ENCODE results near the gene PTPRQ. TPM values are rescaled to one million over a fixed set of nuclear protein-coding genes. Genes with fewer than 3 reads are reported as not detected.

Gene PTPRQ
- polyA plus RNA-seq, 1 donor (not counting 4 experiments of a cell fraction or from before 2014, with no cell fraction given): 0.01 TPM

DNA sequence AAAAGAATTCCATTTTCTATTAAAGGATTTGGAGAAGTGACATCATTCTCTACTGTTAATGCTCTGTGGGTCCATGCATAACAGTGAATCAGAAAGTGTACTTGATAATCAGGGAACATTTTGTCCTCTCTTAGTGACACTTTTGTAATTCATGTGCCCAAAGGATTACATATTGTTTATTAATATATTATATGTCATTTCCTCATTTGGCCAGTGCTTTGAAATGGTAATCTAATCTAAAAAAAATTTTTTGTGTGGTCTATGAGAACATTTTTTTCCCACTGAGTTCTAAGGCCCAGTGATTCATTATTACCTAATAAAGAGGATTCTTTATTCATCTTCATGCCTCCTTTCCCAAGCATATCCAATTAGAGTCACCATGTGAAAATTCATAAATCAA is 183.7 kb downstream of the PTPRQ start:
- H2AFZ ChIP-seq (ENCODE audit: control insufficient read depth, low read length): no peak overlapping the region
- no peaks in the 10 kb centered on the region for H4K20me1 ChIP-seq (ENCODE audit: control insufficient read depth, extremely low read depth, insufficient read depth, low read length)
- DNase-seq (ENCODE audit: low read depth, low spot score) (no peak), FAIRE-seq (no peak)
- no peaks in the 10 kb centered on the region for H3K9me1 ChIP-seq (ENCODE audit: control insufficient read depth, extremely low read depth, insufficient read depth, low read length)
- H3K4me3 ChIP-seq (ENCODE audit: control insufficient read depth in 2 of 3, extremely low read depth in 1 of 3, insufficient read depth in 2 of 3, low read depth in 1 of 3, low read length in 3 of 3): no peak overlapping the region
- no peaks in the 10 kb centered on the region for H3K9me3 ChIP-seq (ENCODE audit: control insufficient read depth, low read depth, low read length)
- H3K27ac ChIP-seq (ENCODE audit: control insufficient read depth, insufficient read depth, low read length): no peak overlapping the region
- TF ChIP-seq EZH2 (IDR thresholded peaks at IDR 0.05; ENCODE audit: low read length): no peak
- TF ChIP-seq, protein P1, sequence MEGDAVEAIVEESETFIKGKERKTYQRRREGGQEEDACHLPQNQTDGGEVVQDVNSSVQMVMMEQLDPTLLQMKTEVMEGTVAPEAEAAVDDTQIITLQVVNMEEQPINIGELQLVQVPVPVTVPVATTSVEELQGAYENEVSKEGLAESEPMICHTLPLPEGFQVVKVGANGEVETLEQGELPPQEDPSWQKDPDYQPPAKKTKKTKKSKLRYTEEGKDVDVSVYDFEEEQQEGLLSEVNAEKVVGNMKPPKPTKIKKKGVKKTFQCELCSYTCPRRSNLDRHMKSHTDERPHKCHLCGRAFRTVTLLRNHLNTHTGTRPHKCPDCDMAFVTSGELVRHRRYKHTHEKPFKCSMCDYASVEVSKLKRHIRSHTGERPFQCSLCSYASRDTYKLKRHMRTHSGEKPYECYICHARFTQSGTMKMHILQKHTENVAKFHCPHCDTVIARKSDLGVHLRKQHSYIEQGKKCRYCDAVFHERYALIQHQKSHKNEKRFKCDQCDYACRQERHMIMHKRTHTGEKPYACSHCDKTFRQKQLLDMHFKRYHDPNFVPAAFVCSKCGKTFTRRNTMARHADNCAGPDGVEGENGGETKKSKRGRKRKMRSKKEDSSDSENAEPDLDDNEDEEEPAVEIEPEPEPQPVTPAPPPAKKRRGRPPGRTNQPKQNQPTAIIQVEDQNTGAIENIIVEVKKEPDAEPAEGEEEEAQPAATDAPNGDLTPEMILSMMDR (optimal IDR thresholded peaks at IDR 0.05 in 1 of 3, IDR thresholded peaks at IDR 0.05 in 1 of 3, conservative IDR thresholded peaks at IDR 0.05 in 1 of 3; ENCODE audit: extremely low read depth in 1 of 3, insufficient read depth in 2 of 3, low read length in 3 of 3): no peak
- no peaks in the 10 kb centered on the region for H3K27me3 ChIP-seq (ENCODE audit: control insufficient read depth, extremely low read depth, insufficient read depth, low read length)
- no peak overlapping the region for H3K4me2 ChIP-seq (ENCODE audit: control insufficient read depth, extremely low read depth, insufficient read depth, low read depth, low read length)
- H3K79me2 ChIP-seq (ENCODE audit: control insufficient read depth, insufficient read depth, low read length): no peaks in the 10 kb centered on the region
- no peaks in the 10 kb centered on the region for H3K4me1 ChIP-seq (ENCODE audit: control insufficient read depth, extremely low read depth, insufficient read depth, low read length)
- no peak overlapping the region for H3K9ac ChIP-seq (ENCODE audit: control insufficient read depth, extremely low read depth, insufficient read depth, low read length)
- H3K36me3 ChIP-seq (ENCODE audit: control insufficient read depth in 2 of 2, extremely low read depth in 1 of 2, insufficient read depth in 2 of 2, low read length in 2 of 2): no peaks in the 10 kb centered on the region
- dilution Hi-C loops (cut with MboI; ENCODE audit: extremely low pct_ligation_motif_present, low sequenced_read_pairs): no loop called here

DNA sequence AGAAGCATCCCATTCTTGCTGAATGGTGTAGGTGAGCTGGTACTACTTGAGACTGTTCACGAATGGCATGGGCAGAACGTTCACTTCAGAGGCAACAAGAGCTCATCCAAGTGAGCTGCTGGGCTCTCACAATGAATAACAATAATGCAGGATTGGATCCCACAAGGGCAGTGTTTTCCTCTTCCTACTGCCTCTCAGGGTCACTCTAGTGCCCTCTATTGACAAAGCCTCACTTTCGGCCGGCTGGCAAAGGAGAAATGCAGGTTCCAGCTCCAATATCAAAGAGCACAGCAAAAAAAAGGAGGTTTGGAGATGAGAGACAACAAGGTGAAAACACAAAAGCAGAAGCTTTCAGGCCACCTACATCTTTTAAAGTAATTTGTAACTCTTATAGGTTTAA is 188.8 kb downstream of the PTPRQ start:
- no peak for DNase-seq (ENCODE audit: low read depth, low spot score)
- H2AFZ ChIP-seq (ENCODE audit: control insufficient read depth, low read length): no peak overlapping the region

More for the DNA sequence above, 188.8 kb downstream of the PTPRQ start:
- H3K9me1 ChIP-seq (ENCODE audit: control insufficient read depth, extremely low read depth, insufficient read depth, low read length): no peaks in the 10 kb centered on the region
- H3K9ac ChIP-seq (ENCODE audit: control insufficient read depth, extremely low read depth, insufficient read depth, low read length): no peak overlapping the region
- H3K36me3 ChIP-seq (ENCODE audit: control insufficient read depth in 2 of 2, extremely low read depth in 1 of 2, insufficient read depth in 2 of 2, low read length in 2 of 2): no peaks in the 10 kb centered on the region
- H4K20me1 ChIP-seq (ENCODE audit: control insufficient read depth, extremely low read depth, insufficient read depth, low read length): no peaks in the 10 kb centered on the region
- no peaks in the 10 kb centered on the region for H3K4me1 ChIP-seq (ENCODE audit: control insufficient read depth, extremely low read depth, insufficient read depth, low read length)
- no peak overlapping the region for H3K27ac ChIP-seq (ENCODE audit: control insufficient read depth, insufficient read depth, low read length)
- no peak overlapping the region for H3K4me3 ChIP-seq (ENCODE audit: control insufficient read depth in 2 of 3, extremely low read depth in 1 of 3, insufficient read depth in 2 of 3, low read depth in 1 of 3, low read length in 3 of 3)
- TF ChIP-seq EZH2 (IDR thresholded peaks at IDR 0.05; ENCODE audit: low read length): no peak
- TF ChIP-seq, protein P1 (optimal IDR thresholded peaks at IDR 0.05 in 1 of 3, IDR thresholded peaks at IDR 0.05 in 1 of 3, conservative IDR thresholded peaks at IDR 0.05 in 1 of 3; ENCODE audit: extremely low read depth in 1 of 3, insufficient read depth in 2 of 3, low read length in 3 of 3): peak; percentile 18 to 59 (median 41)
- dilution Hi-C loops (cut with MboI; ENCODE audit: extremely low pct_ligation_motif_present, low sequenced_read_pairs): no loop called here
- H3K9me3 ChIP-seq (ENCODE audit: control insufficient read depth, low read depth, low read length): no peaks in the 10 kb centered on the region
- H3K4me2 ChIP-seq (ENCODE audit: control insufficient read depth, extremely low read depth, insufficient read depth, low read depth, low read length): no peak overlapping the region
- H3K79me2 ChIP-seq (ENCODE audit: control insufficient read depth, insufficient read depth, low read length): no peaks in the 10 kb centered on the region
- no peak for FAIRE-seq
- H3K27me3 ChIP-seq (ENCODE audit: control insufficient read depth, extremely low read depth, insufficient read depth, low read length): no peaks in the 10 kb centered on the region

Measured in keratinocyte (primary cell).